CD4-positive, alpha-beta T cell treated with Interleukin-6 for 4 hours (primary cell): Measurements from ENCODE around the gene KCNK3.
A peak's percentile ranks its signal among the peaks of the same experiment; 100 is the strongest.
"Not testable (repeated sequence)": the region's sequence is repeated elsewhere in the genome, so short reads cannot be mapped to it uniquely, and the experiment has no call there.

Experiments used
- DNase-seq: peaks from one replicate; pipeline ENCODE4 v3.0.0-alpha.2; 2020; ENCODE audit warnings: mixed read lengths

The KCNK3 gene

DNA sequence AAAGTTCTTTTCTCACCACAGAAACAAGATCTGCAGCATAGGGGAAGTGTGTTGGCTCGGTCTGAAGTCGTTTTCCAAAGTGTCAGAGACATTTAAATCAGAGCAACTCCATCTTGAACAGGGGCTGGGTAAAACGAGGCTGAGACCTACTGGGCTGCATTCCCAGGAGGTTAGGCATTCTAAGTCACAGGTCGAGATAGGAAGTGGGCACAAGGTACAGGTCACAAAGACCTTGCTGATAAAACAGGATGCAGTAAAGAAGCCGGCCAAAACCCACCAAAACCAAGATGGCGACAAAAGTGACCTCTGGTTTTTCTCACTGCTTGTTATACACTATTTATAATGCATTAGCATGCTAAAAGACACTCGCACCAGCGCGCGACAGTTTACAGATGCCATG is 68.5 kb downstream of the KCNK3 start:
- DNase-seq, result not testable (repeated sequence)

DNA sequence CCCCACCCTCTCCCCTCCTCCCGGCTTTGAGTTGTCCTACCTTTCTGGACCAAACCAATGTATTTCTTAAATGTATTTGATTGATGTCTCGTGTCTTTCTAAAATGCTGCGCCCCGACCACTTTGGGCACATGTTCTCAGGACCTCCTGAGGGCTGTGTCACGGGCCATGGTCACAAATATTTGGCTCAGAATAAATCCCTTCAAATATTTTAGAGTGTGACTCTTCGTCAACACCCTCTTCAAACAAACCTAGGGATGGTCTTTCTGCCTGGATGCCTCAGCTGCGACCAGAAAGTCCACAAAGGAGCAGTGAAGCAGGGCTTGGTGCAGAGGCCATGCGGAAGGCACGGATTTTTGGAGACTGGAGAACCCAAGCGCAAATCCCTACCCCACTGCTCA is 70.5 kb downstream of the KCNK3 start:
- DNase-seq, result no peak

DNA sequence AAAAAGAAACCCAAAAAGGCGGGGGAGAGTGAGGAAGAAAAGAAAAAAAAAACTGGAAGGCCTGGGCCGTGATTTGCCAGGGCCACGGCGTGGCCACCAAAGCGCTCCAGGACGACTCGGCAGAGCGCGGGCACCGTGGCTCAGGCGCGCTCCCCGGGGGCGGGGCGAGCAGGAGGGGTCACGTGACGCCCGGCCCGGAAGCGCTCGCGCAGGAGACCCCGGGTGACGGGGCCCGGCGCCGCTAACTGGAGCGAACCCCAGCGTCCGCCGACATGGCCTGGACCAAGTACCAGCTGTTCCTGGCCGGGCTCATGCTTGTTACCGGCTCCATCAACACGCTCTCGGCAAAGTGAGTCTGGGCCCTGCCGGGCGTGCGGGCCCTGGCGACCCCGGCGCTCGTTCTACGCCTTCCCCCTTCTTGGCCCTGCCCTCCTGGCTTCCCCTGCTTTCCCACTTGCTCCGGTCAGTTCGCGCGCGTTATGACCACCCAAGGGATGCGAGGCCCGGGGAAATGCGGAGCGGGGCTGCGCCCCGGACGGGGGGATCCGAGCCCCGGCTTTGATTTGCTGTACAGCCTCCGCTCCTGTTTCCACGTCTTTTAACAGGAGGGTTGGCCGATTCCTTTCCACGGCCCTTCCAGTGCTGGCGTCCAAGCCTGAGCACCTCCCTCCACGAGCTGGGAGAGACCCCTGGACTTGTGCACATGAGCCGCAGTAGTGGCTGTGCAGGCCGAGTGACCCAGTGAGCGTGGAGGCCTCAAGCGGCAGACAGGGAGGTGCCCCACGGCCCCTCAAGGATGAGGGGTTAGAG is 71.8 kb downstream of the KCNK3 start, which contains the start of gene SLC35F6:
Gene SLC35F6 (plus strand): TSS at position 207 of the 810 bp plus-strand sequence. CDS start 66 bp downstream, at position 273.
- peak; percentile 88 for DNase-seq

DNA sequence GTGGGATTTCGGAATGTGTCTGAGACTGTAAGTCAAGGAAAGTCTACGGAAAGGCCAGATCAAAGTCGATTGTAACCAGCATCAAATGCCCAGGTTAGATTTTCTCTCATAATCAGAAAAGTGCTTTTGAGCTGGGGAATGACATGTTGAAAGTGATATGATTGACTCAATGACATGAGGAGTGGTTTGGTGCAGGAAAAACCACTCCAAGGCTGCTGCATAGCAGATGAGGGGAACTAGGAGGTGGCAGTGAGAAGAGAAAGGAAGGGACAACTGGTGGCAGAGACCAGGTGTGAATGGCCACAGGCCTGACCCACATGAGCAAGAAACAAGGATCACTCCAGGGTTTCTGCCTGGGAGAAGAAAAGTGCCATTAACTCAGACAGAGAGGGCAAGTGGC is 72.4 kb downstream of the KCNK3 start:
- no peak for DNase-seq

DNA sequence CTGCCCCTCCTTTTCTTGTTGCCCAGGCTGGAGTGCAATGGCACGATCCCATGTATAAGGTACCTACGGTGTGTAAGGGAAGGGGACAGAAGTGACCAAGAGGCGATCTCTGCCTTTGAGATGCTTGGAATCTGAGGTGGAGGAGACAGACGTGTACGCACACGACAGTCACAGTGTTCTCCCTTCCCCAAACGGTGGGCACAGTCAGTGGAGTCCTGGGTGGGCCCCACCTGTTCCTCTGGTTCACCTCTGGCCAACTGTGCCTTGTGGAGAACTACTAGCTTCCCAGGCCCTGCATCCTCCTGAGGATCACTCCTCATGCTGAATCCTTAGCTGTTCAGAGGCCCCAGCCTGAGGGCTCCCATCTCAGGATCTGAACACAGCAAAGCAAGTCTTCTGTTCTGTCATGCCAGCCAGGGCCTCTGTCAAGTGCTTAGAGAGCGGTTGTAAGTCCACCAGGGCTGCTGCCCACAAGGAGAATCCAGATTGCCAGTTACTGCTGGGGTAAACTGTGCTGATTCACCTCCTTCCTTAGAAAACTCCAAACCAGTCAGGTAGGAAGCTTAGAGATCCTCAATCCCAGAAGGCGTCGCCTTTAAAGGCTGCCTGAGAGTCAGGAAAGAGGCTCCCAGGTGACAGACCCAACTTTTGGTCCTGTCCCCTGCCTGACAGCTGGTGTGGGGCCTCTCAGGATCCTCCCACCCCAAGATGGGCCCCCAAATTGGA is 73.1 kb downstream of the KCNK3 start:
- DNase-seq, result no peak

DNA sequence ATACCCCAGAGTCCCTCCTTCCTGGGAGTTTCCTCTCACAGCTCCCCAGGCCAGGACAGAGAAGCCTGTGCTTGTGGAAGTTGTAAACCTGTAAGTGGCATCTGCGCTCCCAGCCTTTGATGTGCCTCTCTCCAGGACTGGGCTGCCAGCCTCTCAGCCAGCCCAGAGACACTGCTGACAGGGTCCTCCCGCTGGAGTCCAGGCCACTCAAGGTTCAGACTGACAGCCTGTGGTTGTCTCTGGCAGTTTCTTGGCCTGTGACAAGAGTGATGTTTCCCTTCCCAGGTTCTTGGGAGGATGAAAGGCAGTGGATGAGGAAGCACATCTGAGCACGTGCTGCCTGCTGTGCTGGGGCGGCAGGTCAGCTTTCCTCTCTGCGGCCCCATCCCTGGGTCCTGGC is 74.6 kb downstream of the KCNK3 start:
- DNase-seq, result no peak

DNA sequence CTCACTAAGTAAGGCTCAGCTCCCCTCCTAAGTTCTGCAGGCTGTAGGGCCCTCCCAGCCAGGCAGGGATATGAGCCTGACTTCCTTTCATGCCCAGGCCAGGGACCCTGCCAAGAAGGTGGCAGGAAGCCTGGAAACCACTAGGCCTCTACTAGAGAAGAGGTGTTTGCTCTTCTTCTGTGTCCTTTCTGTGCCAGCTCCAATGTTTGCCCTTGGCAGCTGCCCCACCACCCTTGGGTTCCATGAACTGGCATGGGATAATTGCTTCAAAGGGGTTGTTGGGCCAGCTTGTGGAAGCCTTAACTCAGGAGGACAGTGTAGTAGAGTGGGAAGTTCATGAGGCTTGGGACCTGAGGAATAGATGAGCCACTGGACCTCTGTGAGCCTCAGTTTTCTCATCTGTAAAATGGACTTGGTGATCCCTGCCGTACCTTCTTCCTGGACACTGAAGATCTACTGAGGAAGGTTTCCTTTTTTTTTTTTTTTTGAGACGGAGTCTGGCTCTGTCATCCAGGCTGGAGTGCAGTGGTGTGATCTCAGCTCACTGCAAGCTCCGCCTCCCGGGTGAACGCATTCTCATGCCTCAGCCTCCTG is 75.5 kb downstream of the KCNK3 start:
- no peak for DNase-seq

DNA sequence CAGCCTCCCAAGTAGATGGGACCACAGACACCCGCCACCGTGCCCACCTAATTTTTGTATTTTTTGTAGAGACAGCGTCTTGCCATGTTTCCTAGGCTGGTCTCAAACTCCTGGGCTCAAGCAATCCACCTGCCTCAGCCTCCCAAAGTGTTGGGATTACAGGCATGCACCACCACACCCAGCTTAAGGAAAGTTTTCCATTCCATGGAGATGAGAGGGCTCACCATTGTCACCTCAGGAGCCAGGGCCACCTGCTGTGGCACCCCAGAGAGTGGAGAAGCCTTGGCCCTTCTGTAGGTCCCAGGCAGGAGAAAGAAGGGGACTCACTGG is 76.2 kb downstream of the KCNK3 start:
- DNase-seq, result no peak

DNA sequence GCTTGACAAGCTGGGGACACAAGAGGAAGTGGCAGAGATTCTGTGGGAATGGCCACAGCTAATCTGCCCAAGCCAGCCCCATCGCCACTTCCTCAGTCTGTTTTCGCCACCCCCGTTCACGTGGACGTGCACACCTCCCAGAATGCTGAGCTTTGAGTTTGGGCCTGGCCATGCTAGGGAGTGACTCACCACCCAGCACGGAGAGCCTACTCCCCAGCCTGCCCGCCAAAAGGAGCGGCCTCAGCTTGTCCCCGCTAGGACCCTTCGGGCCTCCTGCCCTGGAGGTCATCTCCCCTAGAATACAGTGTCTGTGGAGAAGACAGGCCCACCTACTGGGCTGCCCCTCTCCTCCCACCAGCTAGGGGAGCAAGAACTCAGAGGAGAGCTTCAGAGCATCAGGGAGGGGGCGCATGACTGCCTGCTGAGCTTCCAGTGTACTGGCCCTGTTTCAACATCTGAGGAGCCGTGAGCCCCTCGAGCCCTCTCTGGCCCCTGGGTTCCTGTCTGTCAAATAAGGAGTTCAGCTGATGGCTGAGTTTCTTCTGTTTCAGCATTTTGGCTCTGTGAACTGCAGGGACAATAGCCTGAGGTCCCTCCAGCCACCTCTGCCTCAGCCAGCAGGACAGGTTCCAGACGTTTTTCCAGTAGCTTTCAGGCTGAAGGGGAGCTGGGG is 76.7 kb downstream of the KCNK3 start:
- DNase-seq, result peak; percentile 18

DNA sequence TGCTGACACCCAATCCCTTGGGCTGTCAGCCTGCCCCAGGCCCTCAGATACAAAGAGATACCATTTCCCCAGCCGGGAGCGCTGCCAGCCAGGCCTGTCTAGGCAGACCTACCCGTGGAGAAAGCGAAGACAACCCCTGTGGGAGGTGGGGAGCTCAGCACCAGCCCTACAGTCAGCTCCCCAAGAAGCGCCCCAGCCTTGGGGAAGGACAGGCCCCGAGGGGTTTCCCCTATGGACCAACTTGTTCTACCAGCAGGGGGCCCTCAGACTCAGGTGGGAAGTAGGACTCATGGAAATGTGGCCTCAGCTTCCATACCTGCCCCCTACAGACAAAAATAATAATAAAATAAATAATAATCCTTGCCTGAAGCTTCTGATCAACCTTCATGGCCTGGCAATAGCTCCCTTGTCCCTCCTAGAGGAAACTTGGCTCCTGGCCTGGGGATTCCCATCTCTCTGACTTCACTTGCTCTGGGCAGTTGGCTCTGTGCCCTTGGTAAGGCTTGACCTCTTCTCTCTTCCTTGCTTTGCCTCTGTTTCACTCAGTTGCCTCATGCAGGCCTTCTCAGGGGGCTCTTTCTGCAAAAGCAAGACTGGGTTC is 78.6 kb downstream of the KCNK3 start:
- peak; percentile 25 for DNase-seq

DNA sequence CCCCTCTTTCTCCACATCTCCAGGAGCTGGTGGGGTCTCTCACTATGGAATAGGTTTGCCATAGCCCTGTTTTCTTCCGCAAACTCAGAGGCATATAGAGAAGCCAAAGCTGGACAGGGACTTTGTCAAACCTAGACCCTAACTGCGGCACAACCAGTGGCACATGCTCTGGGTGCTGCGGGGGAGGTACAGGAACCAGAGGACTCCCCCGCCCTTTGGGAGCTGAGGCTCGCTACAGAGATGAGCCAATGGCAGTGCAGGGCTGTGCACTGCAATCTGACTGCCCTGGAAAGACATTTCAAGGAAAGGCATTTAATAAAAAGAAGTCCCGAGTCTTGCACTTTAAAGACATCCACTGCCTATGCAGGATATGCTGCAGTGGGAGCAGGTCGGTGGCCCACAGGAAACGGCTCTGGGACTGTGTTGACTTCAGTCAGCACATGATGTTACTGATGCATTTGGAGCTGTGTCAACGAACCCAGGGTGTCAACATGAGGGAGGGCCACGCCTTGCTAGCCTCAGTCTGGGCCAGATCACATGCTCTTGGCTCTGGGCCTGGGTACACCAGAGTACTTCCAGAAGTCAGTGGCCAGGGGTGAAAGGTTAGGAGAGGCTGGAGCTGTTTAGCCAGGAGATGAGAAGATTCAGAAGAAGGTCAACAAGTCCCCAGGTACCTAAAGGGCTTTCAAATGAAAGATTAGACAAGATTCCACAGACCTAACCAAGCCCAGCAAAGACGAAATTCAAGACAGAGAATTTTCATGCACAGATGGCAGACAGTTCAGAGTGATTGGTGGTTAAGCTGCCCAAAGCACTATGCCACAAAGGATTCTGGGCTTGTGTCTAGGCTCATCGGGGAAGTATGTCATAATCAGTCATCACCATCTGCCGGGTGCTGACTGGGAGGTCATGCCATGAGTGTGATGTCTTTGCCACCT is 79.8 kb downstream of the KCNK3 start:
- peak; percentile 49 for DNase-seq

DNA sequence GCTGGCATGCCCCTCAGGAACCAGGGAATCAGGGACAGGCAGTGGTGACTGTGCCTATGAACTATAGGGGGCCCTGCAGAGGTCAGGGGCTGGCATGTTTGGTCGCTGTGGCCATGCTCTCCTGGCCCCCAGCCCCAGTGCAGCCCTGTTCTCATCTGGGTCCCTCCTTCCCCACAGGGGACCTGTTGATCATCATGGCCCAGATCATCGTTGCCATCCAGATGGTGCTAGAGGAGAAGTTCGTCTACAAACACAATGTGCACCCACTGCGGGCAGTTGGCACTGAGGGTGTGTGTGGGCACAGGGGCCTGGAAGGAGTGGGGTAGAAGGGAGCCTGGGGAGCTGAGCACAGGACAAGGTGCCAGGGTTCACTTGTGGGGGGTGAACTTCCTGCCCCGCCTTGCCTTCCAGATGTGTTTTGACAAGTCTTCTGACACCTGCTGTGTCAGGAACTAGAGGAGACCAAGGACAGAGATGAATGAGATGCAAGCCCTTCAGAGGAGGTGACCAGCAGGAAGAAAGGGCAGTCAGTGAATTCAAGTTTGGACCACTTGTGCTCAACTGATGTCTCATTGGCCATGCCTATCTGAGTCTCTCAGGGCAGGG is 83.8 kb downstream of the KCNK3 start:
- no peak for DNase-seq

DNA sequence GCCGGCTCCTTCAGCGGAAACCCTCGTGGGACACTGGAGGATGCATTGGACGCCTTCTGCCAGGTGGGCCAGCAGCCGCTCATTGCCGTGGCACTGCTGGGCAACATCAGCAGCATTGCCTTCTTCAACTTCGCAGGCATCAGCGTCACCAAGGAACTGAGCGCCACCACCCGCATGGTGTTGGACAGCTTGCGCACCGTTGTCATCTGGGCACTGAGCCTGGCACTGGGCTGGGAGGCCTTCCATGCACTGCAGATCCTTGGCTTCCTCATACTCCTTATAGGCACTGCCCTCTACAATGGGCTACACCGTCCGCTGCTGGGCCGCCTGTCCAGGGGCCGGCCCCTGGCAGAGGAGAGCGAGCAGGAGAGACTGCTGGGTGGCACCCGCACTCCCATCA is 85.6 kb downstream of the KCNK3 start:
- no peak for DNase-seq

DNA sequence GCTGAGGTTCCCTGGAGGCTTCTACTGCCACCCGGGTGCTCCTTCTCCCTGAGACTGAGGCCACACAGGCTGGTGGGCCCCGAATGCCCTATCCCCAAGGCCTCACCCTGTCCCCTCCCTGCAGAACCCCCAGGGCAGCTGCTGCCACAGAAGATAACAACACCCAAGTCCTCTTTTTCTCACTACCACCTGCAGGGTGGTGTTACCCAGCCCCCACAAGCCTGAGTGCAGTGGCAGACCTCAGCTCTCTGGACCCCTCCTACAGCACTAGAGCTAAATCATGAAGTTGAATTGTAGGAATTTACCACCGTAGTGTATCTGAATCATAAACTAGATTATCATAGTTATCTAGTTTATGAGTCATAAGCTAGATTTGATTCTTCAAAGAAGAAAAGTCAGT is 86.0 kb downstream of the KCNK3 start:
- DNase-seq, result no peak

DNA sequence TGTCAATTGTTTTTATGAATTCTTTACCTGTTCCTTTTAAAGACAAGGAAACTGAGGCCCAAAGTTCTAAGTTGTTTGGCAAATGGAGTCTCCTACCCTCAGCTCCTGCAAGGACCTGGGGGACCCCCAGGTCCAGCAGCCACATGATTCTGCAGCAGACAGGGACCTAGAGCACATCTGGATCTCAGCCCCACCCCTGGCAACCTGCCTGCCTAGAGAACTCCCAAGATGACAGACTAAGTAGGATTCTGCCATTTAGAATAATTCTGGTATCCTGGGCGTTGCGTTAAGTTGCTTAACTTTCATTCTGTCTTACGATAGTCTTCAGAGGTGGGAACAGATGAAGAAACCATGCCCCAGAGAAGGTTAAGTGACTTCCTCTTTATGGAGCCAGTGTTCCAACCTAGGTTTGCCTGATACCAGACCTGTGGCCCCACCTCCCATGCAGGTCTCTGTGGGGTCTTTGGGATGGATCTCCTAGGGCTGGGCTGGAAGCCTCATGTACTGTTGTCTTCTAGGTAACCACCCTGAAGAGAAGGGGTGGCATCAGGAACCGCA is 87.8 kb downstream of the KCNK3 start:
- no peak for DNase-seq
